GM20000 (cell line): ENCODE measurements around the gene IWS1.
"Not testable (repeated sequence)": the region's sequence is repeated elsewhere in the genome, so short reads cannot be mapped to it uniquely, and the experiment has no call there.

Source experiments
- DNase-seq: peaks from one replicate; pipeline ENCODE4 v3.0.0; 2012; ENCODE audit warnings: low spot score
- TF ChIP-seq, protein P1 (sequence below): IDR thresholded peaks from 2 replicates; pipeline ENCODE4 v1.5.1; 2012; ENCODE audit warnings: mild to moderate bottlenecking, control low read depth; ENCODE audit errors: extremely low read depth, missing control alignments

The IWS1 gene

DNA sequence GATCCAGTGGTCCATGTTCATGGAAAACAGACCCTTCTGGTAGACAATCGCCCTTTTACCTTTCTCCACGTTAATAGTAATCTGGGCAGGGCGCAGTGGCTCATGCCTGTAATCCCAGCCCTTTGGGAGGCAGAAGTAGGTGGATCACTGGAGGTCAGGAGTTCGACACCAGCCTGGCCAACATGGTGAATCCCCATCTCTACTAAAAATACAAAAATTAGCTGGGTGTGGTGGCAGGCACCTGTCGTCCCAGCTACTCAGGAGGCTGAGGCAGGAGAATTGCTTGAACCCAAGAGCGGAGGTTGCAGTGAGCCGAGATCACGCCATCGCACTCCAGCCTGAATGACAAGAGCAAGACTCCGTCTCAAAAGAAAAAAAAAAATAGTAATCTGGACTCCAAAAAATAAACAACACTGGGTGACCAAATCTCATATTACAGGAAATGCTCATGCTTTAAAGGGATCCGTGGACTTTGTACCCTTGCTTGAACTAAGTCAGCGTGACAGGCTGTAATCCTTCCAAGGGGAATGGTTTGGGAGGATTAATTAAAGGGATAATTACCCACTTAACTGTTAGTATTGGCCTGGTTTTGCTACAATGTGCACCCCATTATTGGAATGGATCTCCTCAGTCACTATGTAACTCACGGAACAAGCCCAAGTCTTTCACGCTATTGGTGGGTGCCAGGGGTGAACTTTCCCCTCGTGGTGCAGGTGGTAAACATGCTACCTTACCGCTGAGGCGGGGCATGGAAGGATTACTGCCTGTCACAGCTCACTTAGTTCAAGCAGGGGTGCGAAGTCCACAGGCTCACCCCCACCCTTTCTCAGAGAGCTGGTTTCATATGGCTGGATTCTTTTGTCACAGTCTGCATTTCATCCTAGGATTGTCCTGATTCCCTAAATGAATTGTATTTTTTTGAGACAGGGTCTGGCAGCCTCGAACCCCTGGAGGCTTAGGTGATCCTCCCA is 71.4 kb downstream of the IWS1 start:
- no peak for DNase-seq
- TF ChIP-seq, protein P1, sequence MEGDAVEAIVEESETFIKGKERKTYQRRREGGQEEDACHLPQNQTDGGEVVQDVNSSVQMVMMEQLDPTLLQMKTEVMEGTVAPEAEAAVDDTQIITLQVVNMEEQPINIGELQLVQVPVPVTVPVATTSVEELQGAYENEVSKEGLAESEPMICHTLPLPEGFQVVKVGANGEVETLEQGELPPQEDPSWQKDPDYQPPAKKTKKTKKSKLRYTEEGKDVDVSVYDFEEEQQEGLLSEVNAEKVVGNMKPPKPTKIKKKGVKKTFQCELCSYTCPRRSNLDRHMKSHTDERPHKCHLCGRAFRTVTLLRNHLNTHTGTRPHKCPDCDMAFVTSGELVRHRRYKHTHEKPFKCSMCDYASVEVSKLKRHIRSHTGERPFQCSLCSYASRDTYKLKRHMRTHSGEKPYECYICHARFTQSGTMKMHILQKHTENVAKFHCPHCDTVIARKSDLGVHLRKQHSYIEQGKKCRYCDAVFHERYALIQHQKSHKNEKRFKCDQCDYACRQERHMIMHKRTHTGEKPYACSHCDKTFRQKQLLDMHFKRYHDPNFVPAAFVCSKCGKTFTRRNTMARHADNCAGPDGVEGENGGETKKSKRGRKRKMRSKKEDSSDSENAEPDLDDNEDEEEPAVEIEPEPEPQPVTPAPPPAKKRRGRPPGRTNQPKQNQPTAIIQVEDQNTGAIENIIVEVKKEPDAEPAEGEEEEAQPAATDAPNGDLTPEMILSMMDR, result no peak

DNA sequence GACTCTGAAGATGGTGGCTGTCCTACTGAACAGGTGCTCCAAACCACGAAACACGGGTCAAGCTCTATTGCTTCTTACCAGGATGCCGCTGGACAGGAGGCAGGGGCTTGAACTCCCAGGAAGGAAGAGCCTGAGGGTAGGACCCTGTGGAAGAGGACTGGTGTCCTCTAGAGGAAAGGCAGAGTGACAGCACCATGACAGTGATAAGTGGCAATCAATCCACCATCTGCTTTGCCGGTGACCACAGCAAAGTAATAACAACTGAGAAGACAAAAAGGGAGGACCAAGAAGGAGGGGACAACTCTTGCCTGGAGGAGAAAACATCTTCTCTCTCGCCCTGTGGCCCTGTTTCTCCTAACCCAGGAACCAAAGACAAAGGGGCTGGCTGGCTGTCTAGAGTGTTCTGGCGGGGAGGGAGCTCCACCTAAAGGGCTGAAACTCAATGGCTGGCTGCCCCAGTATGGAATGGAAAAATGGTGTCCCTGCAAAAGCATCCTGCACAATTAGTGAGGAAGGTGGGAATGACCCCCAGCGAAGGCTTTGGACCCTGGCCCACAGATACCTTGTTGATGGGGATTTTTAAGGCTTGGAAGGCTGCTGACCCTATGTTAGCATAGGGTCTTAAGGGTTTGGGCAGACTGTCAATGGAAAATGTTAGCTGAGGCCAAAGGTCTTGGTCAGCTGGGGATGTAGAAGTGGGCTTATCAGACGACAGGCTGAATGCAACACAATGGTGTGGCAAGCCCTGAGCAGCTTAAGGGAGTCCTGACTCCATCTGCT is 72.7 kb downstream of the IWS1 start:
- TF ChIP-seq, protein P1, result no peak
- peak; percentile 19 for DNase-seq

DNA sequence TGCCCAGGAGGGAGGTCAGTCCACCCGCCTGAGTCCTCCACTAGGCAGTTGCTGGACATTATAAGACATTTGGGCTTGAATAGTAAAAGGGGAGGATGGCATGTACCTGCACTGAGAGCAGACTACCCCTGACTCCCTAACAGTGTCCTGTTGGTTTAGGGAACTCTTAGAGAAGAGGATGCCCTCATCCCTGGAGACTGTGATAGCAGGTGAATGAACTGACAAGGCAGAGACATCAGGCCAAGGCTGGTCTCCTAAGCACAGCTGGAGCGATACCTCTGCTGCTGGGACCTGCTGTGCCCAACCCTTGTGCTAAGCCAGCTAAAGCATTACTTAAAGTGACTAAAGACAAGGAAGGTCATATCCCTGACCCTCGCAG is 73.3 kb downstream of the IWS1 start:
- DNase-seq, result no peak
- TF ChIP-seq, protein P1, result no peak

DNA sequence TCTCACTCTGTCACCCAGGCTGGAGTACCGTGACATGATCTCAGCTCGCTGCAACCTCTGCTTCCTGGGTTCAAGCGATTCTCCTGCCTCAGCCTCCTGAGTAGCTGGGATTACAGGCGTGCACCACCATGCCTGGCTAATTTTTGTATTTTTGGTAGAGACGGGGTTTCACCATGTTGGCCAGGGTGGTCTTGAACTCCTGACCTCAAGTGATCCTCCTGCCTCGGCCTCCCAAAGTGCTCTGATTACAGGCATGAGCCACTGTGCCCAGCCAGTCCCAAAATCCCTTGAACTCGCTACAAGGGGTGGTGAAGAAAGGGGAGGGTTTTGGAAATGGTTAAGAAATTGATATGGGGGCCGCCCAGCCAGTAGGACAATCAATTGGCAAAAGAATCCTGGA is 73.9 kb downstream of the IWS1 start:
- not testable (repeated sequence) for DNase-seq

DNA sequence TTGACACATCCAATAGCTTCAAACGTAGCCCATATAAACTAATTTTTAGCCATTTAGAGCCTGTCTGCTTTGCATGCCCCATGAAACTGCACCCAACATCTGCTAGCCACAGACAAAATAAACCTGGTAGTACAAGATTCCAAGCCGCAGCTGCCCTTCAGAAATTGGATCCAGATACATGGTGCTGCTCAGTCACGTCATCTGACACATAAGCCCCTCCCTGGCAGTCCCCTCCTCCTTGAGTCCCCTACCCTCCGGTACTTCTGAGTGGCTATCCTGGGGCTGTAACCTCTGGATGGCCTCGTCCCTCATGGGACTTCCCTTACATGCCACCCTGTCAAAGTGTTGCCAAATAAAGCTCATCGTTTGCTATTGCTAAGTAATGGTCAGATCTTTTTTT is 74.3 kb downstream of the IWS1 start:
- TF ChIP-seq, protein P1, result no peak
- no peak for DNase-seq

DNA sequence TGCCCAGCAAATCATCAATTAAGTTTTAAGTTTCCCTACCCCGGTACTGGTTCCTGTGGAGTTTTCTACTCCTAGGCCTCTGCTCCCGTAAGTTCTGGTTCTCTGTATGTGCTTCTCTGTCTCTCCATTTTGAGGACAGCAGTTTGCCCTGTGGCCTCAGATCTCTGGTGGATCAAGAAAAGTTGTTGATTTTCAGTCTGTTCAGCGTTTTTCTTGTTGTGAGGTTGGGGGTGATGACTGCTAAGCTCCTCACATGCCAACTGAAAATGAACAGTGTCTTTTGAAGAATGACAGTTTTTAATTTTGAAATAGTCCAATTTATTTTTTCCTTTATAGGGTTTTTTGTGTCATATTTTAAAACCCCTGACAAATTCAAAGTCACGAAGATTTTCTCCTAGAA is 76.4 kb downstream of the IWS1 start:
- TF ChIP-seq, protein P1, result no peak

DNA sequence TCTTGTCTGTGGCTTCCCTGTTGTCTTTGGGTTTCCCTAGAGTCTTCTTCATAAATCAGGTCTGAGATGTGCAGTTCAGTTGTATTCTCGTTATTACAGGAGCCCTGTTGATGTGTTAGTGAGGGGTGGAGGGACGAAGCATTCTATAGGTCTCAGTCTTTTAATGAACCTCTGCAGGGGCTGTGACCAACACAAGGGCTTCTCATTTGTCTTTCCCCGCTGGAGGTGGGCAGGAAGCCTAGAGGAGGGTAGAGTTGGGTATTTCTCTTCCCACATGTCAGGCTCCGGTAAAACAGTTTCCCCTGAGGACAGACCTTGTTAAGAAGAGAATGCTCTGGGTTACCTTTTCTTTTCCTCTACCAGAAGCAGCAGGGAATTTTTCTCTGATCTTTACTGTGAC is 76.9 kb downstream of the IWS1 start:
- TF ChIP-seq, protein P1, result no peak
- no peak for DNase-seq

More for the DNA sequence above, 76.4 kb downstream of the IWS1 start:
- no peak for DNase-seq
